GM21515 (cell line): ENCODE measurements around the gene PSMA2.
"Not testable (repeated sequence)": the region's sequence is repeated elsewhere in the genome, so short reads cannot be mapped to it uniquely, and the experiment has no call there.

Experiments
- ATAC-seq: cut with Tn5 transposase; IDR thresholded peaks from one replicate; pipeline ENCODE4 v1.9.1; 2021; ENCODE audit not compliant: unreplicated experiment

PSMA2 gene

GRCh38 chr7:42907316-42907715 lies 24.7 kb downstream of the PSMA2 start:
- no peak for ATAC-seq

GRCh38 chr7:42906181-42906580 lies 25.8 kb downstream of the PSMA2 start:
- no peak for ATAC-seq

- ATAC-seq, result no peak
Measured at GRCh38 chr7:42902331-42902730, 29.6 kb downstream of the PSMA2 start.

GRCh38 chr7:42900842-42901241 lies 31.1 kb downstream of the PSMA2 start:
- ATAC-seq, result no peak

- ATAC-seq, result no peak
Measured at GRCh38 chr7:42893346-42894240, 38.4 kb downstream of the PSMA2 start.

GRCh38 chr7:42886893-42887505 lies 45.0 kb downstream of the PSMA2 start:
- no peak for ATAC-seq

- ATAC-seq, result no peak
Measured at GRCh38 chr7:42886129-42886528, 45.8 kb downstream of the PSMA2 start.

- ATAC-seq, result not testable (repeated sequence)
Measured at GRCh38 chr7:42885183-42885582, 46.8 kb downstream of the PSMA2 start.

- no peak for ATAC-seq
Measured at GRCh38 chr7:42883950-42884349, 48.0 kb downstream of the PSMA2 start.

GRCh38 chr7:42880392-42880791 lies 51.6 kb downstream of the PSMA2 start:
- no peak for ATAC-seq

- no peak for ATAC-seq
Measured at GRCh38 chr7:42878303-42878702, 53.7 kb downstream of the PSMA2 start.

- ATAC-seq, result no peak
Measured at GRCh38 chr7:42877862-42878261, 54.1 kb downstream of the PSMA2 start.

- ATAC-seq, result peak; percentile 70
Measured at GRCh38 chr7:42876182-42877068, 55.5 kb downstream of the PSMA2 start.

GRCh38 chr7:42869131-42870020 lies 62.6 kb downstream of the PSMA2 start:
- peak; percentile 97 for ATAC-seq

GRCh38 chr7:42868480-42868879 lies 63.5 kb downstream of the PSMA2 start:
- ATAC-seq, result no peak
